HG03175 (cell line): Measurements from ENCODE around the gene C3orf20.

Source experiments
- ATAC-seq: cut with Tn5 transposase; IDR thresholded peaks from one replicate; pipeline ENCODE4 v1.9.1; 2021; ENCODE audit warnings: mild to moderate bottlenecking, moderate library complexity; ENCODE audit not compliant: unreplicated experiment

C3orf20 gene

GRCh38 chr3:14772533-14773138 lies 97.7 kb downstream of the C3orf20 start:
- no peak for ATAC-seq

- ATAC-seq, result no peak
Measured at GRCh38 chr3:14773281-14773680, 98.3 kb downstream of the C3orf20 start.

GRCh38 chr3:14773691-14774128 lies 98.8 kb downstream of the C3orf20 start:
- ATAC-seq, result no peak

- ATAC-seq, result no peak
Measured at GRCh38 chr3:14774431-14774830, 99.5 kb downstream of the C3orf20 start.

- ATAC-seq, result no peak
Measured at GRCh38 chr3:14775011-14775410, 100.1 kb downstream of the C3orf20 start.

- ATAC-seq, result no peak
Measured at GRCh38 chr3:14775563-14775962, 100.6 kb downstream of the C3orf20 start.

GRCh38 chr3:14779069-14779685 lies 104.2 kb downstream of the C3orf20 start:
- ATAC-seq, result no peak

- peak; percentile 72 for ATAC-seq
Measured at GRCh38 chr3:14780927-14781507, 106.1 kb downstream of the C3orf20 start.

GRCh38 chr3:14783480-14784086 lies 108.6 kb downstream of the C3orf20 start:
- no peak for ATAC-seq

GRCh38 chr3:14784087-14784681 lies 109.2 kb downstream of the C3orf20 start:
- ATAC-seq, result no peak

- ATAC-seq, result no peak
Measured at GRCh38 chr3:14785207-14786155, 110.5 kb downstream of the C3orf20 start.

- ATAC-seq, result no peak
Measured at GRCh38 chr3:14786369-14786768, 111.4 kb downstream of the C3orf20 start.

- ATAC-seq, result no peak
Measured at GRCh38 chr3:14787630-14788029, 112.7 kb downstream of the C3orf20 start.

- no peak for ATAC-seq
Measured at GRCh38 chr3:14788644-14789043, 113.7 kb downstream of the C3orf20 start.

GRCh38 chr3:14789221-14789620 lies 114.3 kb downstream of the C3orf20 start:
- no peak for ATAC-seq

GRCh38 chr3:14789640-14790285 lies 114.8 kb downstream of the C3orf20 start:
- ATAC-seq, result no peak

GRCh38 chr3:14791343-14791945 lies 116.5 kb downstream of the C3orf20 start:
- ATAC-seq, result no peak

- no peak for ATAC-seq
Measured at GRCh38 chr3:14792691-14793121, 117.8 kb downstream of the C3orf20 start.

- ATAC-seq, result no peak
Measured at GRCh38 chr3:14793126-14793857, 118.4 kb downstream of the C3orf20 start.
